Left lung (tissue), 10 donors: ENCODE measurements around the gene EPB41. TPM values are rescaled to one million over a fixed set of nuclear protein-coding genes. Genes with fewer than 3 reads are reported as not detected.
"Not testable (repeated sequence)": the region's sequence is repeated elsewhere in the genome, so short reads cannot be mapped to it uniquely, and the experiment has no call there.

ENCODE experiments used
- ATAC-seq: fragments of 200-7000 bp; cut with Tn5 transposase; one replicate; pipeline ENCODE4 v1.9.1; 2020; ENCODE audit warnings: moderate library complexity
- DNase-seq, 4 donors: peaks; one replicate each; pipeline ENCODE4 v3.0.0-alpha.2; 2013 to 2020
- H3K27ac ChIP-seq, 2 donors: fragments of 200-600 bp; sonication (generic) in 1 of 2; one replicate each; pipeline versions ENCODE4 v1.5.0 to v1.8.0; 2020 to 2021
- H3K27me3 ChIP-seq, 2 donors: fragments of 200-600 bp; sonication (generic) in 1 of 2; one replicate each; pipeline versions ENCODE4 v1.5.0 to v1.8.0; 2020 to 2021
- H3K36me3 ChIP-seq, 2 donors: fragments of 200-600 bp; sonication (generic) in 1 of 2; one replicate each; pipeline versions ENCODE4 v1.5.0 to v1.8.0; 2020 to 2021
- H3K4me1 ChIP-seq, 2 donors: fragments of 200-600 bp; one replicate each; pipeline ENCODE4 v1.8.0; 2021
- H3K4me3 ChIP-seq, 2 donors: fragments of 200-600 bp; sonication (generic) in 1 of 2; one replicate each; pipeline versions ENCODE4 v1.5.0 to v1.8.0; 2020 to 2021; ENCODE audit warnings: mild to moderate bottlenecking in 1 of 2
- H3K9me3 ChIP-seq, 2 donors: fragments of 200-600 bp; sonication (generic) in 1 of 2; one replicate each; pipeline versions ENCODE4 v1.5.0 to v1.8.0; 2020 to 2021
- CTCF ChIP-seq, 2 donors: fragments of 200-600 bp; sonication (generic) in 1 of 2; IDR thresholded peaks; one replicate each; pipeline versions ENCODE4 v1.5.0 to v1.8.0; 2021; ENCODE audit warnings: antibody characterized with exemption in 2 of 2
- intact Hi-C, 2 donors: fragments of 100-400 bp; cut with DNase I; formaldehyde crosslinking; loops; one replicate each; pipeline versions ENCODE4 v1.11.2 to v1.14.2; 2022
- polyA plus RNA-seq, 6 donors: library from polyadenylated mRNA; unstranded; fragments of 120-200 nt; gene quantifications; one replicate each; pipeline ENCODE4 v1.2.1, GENCODE V29; 2013; ENCODE audit not compliant: insufficient read length in 6 of 6
- total RNA-seq, 2 donors: library from RNA; stranded (reverse); fragmentation: NEBNext Ultra II Directional; extraction: Animal tissue kit (Norgen Biotek cat#: 25700); gene quantifications; one replicate each; pipeline ENCODE4 v1.2.1, GENCODE V29; 2021
- donor health status: DM: no; HTN: yes; CAD: no.
- donor health status: DM: no; HTN: no; CAD: no.

The EPB41 gene
- total and polyA plus RNA-seq, 8 donors = 41.4 to 56.1 (median 45.7) TPM

- ATAC-seq (no peak), DNase-seq (no peak)
- no peak for TF ChIP-seq CTCF (IDR thresholded peaks at IDR 0.05)
- intact Hi-C loops = no loop called here
- peaks cover 13 to 43% of the 10 kb centered on the region in 2 donors for H3K4me1 ChIP-seq
- no peak overlapping the region for H3K4me3 ChIP-seq
- peaks cover 28 to 71% of the 10 kb centered on the region in 2 donors for H3K27me3 ChIP-seq
- no peak overlapping the region for H3K27ac ChIP-seq
- no peaks in the 10 kb centered on the region for H3K36me3 ChIP-seq
- no peaks in the 10 kb centered on the region for H3K9me3 ChIP-seq
Observed at GRCh38 chr1:29125788-29126187, 211.4 kb downstream of the EPB41 start.

GRCh38 chr1:29126198-29126597 is 211.8 kb downstream of the EPB41 start:
- H3K27ac ChIP-seq = no peak overlapping the region
- no peak overlapping the region for H3K4me3 ChIP-seq
- intact Hi-C loops = no loop called here
- ATAC-seq = no peak
- no peaks in the 10 kb centered on the region for H3K9me3 ChIP-seq
- DNase-seq = no peak
- H3K27me3 ChIP-seq = peaks cover 24 to 67% of the 10 kb centered on the region in 2 donors
- no peak for TF ChIP-seq CTCF (IDR thresholded peaks at IDR 0.05)
- H3K4me1 ChIP-seq = peaks cover 11 to 39% of the 10 kb centered on the region in 2 donors
- H3K36me3 ChIP-seq = no peaks in the 10 kb centered on the region

GRCh38 chr1:29128739-29129138 is 214.4 kb downstream of the EPB41 start:
- Histone ChIP-seq H3K27ac (no peak overlapping the region), H3K9me3 (no peaks in the 10 kb centered on the region), H3K27me3 (peaks cover 4 to 43% of the 10 kb centered on the region in 2 donors), H3K4me1 (peaks cover 0 to 21% of the 10 kb centered on the region in 2 donors), H3K4me3 (no peak overlapping the region), H3K36me3 (no peaks in the 10 kb centered on the region)
- no peak for ATAC-seq
- TF ChIP-seq CTCF (IDR thresholded peaks at IDR 0.05) = no peak
- DNase-seq = no peak
- intact Hi-C loops = no loop called here

GRCh38 chr1:29129916-29130315 is 215.5 kb downstream of the EPB41 start:
- no peak for TF ChIP-seq CTCF (IDR thresholded peaks at IDR 0.05)
- ATAC-seq = no peak
- intact Hi-C loops = no loop called here

GRCh38 chr1:29131056-29131455 is 216.7 kb downstream of the EPB41 start:
- ATAC-seq, intact Hi-C loops, DNase-seq: not testable (repeated sequence)

More at GRCh38 chr1:29129916-29130315, 215.5 kb downstream of the EPB41 start:
- H3K4me3 ChIP-seq = no peak overlapping the region
- no peaks in the 10 kb centered on the region for H3K9me3 ChIP-seq
- no peak overlapping the region for H3K27ac ChIP-seq
- no peak for DNase-seq
- peaks cover 0 to 13% of the 10 kb centered on the region in 2 donors for H3K4me1 ChIP-seq
- peaks cover 0 to 43% of the 10 kb centered on the region in 2 donors for H3K27me3 ChIP-seq
- H3K36me3 ChIP-seq = no peaks in the 10 kb centered on the region

More at GRCh38 chr1:29131056-29131455, 216.7 kb downstream of the EPB41 start:
- H3K4me3 ChIP-seq, H3K9me3 ChIP-seq, H3K27ac ChIP-seq, H3K36me3 ChIP-seq: not testable (repeated sequence)
- H3K4me1 ChIP-seq = peaks cover 0 to 11% of the 10 kb centered on the region in 2 donors
- H3K27me3 ChIP-seq = peaks cover 0 to 37% of the 10 kb centered on the region in 2 donors
